B cell (primary cell): ENCODE results near the gene KIF16B. TPM values are rescaled to one million over a fixed set of nuclear protein-coding genes. Genes with fewer than 3 reads are reported as not detected.
"Not testable (repeated sequence)": the region's sequence is repeated elsewhere in the genome, so short reads cannot be mapped to it uniquely, and the experiment has no call there.

Source experiments
- ATAC-seq: fragments of 200-7000 bp; cut with Tn5 transposase; one replicate; pipeline ENCODE4 v1.10.0; 2021; ENCODE audit warnings: low read depth, mild to moderate bottlenecking, moderate number of reproducible peaks, moderate library complexity
- CTCF ChIA-PET: fragments of 350-600 bp; sonication (Branson Sonifier 250); formaldehyde crosslinking; loops from one replicate; lab custom pipeline; 2021; ENCODE audit warnings: antibody characterized with exemption, inconsistent platforms; lab: Charles Lee
- POLR2A ChIA-PET: fragments of 350-600 bp; sonication (Branson Sonifier 250); formaldehyde crosslinking; loops from one replicate; lab custom pipeline; 2021; ENCODE audit warnings: antibody characterized with exemption; lab: Charles Lee
- DNase-seq: peaks from one replicate; pipeline ENCODE4 v3.0.0; 2013
- H2AFZ ChIP-seq: 2 replicates; pipeline ENCODE4 v1.6.1; 2012; ENCODE audit warnings: mild to moderate bottlenecking, low read depth, low read length; ENCODE audit not compliant: insufficient read depth, poor library complexity, severe bottlenecking
- H3K27ac ChIP-seq, 2 donors: 1 replicate in 1 of 2; 2 replicates in 1 of 2; pipeline ENCODE4 v1.5.1; 2012 to 2013; ENCODE audit warnings: low read length in 2 of 2, mild to moderate bottlenecking in 2 of 2, moderate library complexity in 1 of 2
- H3K27me3 ChIP-seq, 4 experiments: fragments of 200-600 bp in 1 of 4; sonication (generic) in 1 of 4; replicated peaks in 1 of 4; 1 replicate in 2 of 4; 2 replicates in 2 of 4; pipeline versions ENCODE4 v1.6.1 to v1.7.0; 2013 to 2016; ENCODE audit warnings: low read length in 3 of 4, mild to moderate bottlenecking in 2 of 4, mixed read lengths in 1 of 4, moderate library complexity in 1 of 4; ENCODE audit not compliant: insufficient read depth in 4 of 4, control insufficient read depth in 3 of 4; ENCODE audit errors: control extremely low read depth in 1 of 4
- H3K36me3 ChIP-seq, 2 experiments: replicated peaks in 1 of 2; 1 replicate in 1 of 2; 2 replicates in 1 of 2; pipeline versions ENCODE4 v1.6.1 to v1.7.1; 2013; ENCODE audit warnings: low read length in 1 of 2; ENCODE audit not compliant: insufficient read depth in 2 of 2, control insufficient read depth in 1 of 2; ENCODE audit errors: control extremely low read depth in 1 of 2, extremely low read depth in 1 of 2
- H3K4me1 ChIP-seq, 2 donors: fragments of 200-600 bp in 1 of 2; sonication (generic) in 1 of 2; 1 replicate in 1 of 2; 2 replicates in 1 of 2; pipeline versions ENCODE4 v1.5.1 to v1.6.1; 2013 to 2017; ENCODE audit warnings: low read length in 2 of 2; ENCODE audit not compliant: control insufficient read depth in 2 of 2, insufficient read depth in 2 of 2
- H3K4me2 ChIP-seq: replicated peaks from 2 replicates; pipeline ENCODE3; 2012; ENCODE audit warnings: mild to moderate bottlenecking, low read depth, low read length; ENCODE audit not compliant: poor library complexity, severe bottlenecking
- H3K4me3 ChIP-seq, 5 experiments: fragments of 200-600 bp in 1 of 5; sonication (generic) in 1 of 5; 1 replicate in 3 of 5; 2 replicates in 2 of 5; pipeline versions ENCODE4 v1.5.1 to v1.7.0; 2011 to 2016; ENCODE audit warnings: low read length in 4 of 5, mild to moderate bottlenecking in 4 of 5, low read depth in 2 of 5, control low read depth in 1 of 5, moderate library complexity in 1 of 5; ENCODE audit not compliant: insufficient read depth in 1 of 5; ENCODE audit errors: control extremely low read depth in 1 of 5, extremely low read depth in 1 of 5
- H3K79me2 ChIP-seq: fragments of 200-600 bp; sonication (generic); one replicate; pipeline ENCODE4 v1.6.0; 2016; ENCODE audit warnings: low read length; ENCODE audit not compliant: control insufficient read depth, insufficient read depth
- H3K9ac ChIP-seq: fragments of 200-600 bp; sonication (generic); 2 replicates; pipeline ENCODE4 v1.6.1; 2017; ENCODE audit warnings: mild to moderate bottlenecking, low read length, moderate library complexity
- H3K9me3 ChIP-seq, 3 donors: one replicate each; pipeline versions ENCODE4 v1.6.1 to v1.7.1; 2013; ENCODE audit warnings: low read length in 2 of 3; ENCODE audit not compliant: control insufficient read depth in 2 of 3, insufficient read depth in 1 of 3; ENCODE audit errors: control extremely low read depth in 1 of 3
- H4K20me1 ChIP-seq: 2 replicates; pipeline ENCODE4 v1.6.0; 2012; ENCODE audit warnings: mild to moderate bottlenecking, low read length; ENCODE audit not compliant: insufficient read depth, control insufficient read depth, poor library complexity, severe bottlenecking
- H3K27ac Mint-ChIP-seq: one replicate; pipeline ENCODE4 v1.8.0; 2021; ENCODE audit warnings: mixed read lengths
- H3K27me3 Mint-ChIP-seq: one replicate; pipeline ENCODE4 v1.8.0; 2021; ENCODE audit warnings: mixed read lengths
- H3K4me1 Mint-ChIP-seq: one replicate; pipeline ENCODE4 v1.8.0; 2021; ENCODE audit warnings: mixed read lengths
- H3K4me3 Mint-ChIP-seq: one replicate; pipeline ENCODE4 v1.8.0; 2021; ENCODE audit warnings: mixed read lengths
- H3K9me3 Mint-ChIP-seq: one replicate; pipeline ENCODE4 v1.8.0; 2022; ENCODE audit warnings: mixed read lengths; ENCODE audit not compliant: insufficient read depth
- EZH2 ChIP-seq: IDR thresholded peaks from 2 replicates; pipeline ENCODE4 v1.6.1; 2012; ENCODE audit warnings: borderline replicate concordance, low read depth, mild to moderate bottlenecking, moderate library complexity, low read length; ENCODE audit not compliant: insufficient read depth, poor library complexity, severe bottlenecking
- WGBS: methylation state at CpG from one replicate; pipeline ENCODE4 v1.1.5; 2013; ENCODE audit warnings: missing lambda C conversion rate; ENCODE audit not compliant: insufficient coverage; 5-methylcytosine and 5-hydroxymethylcytosine counted together
- intact Hi-C: fragments of 100-400 bp; cut with micrococcal nuclease; formaldehyde crosslinking; loops from one replicate; pipeline ENCODE4 v1.10.0; 2022
- polyA plus RNA-seq: library from polyadenylated mRNA; depleted of rRNA; stranded (reverse); fragments of >200 nt; gene quantifications from 2 replicates; pipeline ENCODE4 v1.2.3, GENCODE V29; 2012
- total RNA-seq, 2 donors: library from RNA; stranded (reverse); fragments of 120-200 nt in 1 of 2; gene quantifications; 1 replicate in 1 of 2; 2 replicates in 1 of 2; pipeline versions ENCODE4 v1.2.3 to v1.2.4, GENCODE V29; 2013 to 2022
- TF ChIP-seq, protein P1 (sequence below): fragments of 200-600 bp; IDR thresholded peaks from one replicate; pipeline ENCODE4 v1.8.0; 2022; ENCODE audit warnings: antibody characterized with exemption, mild to moderate bottlenecking

Gene KIF16B
- total and polyA plus RNA-seq, 2 donors (not counting 1 experiment from before 2014, with no cell fraction given): 4.5 to 13.0 TPM

DNA sequence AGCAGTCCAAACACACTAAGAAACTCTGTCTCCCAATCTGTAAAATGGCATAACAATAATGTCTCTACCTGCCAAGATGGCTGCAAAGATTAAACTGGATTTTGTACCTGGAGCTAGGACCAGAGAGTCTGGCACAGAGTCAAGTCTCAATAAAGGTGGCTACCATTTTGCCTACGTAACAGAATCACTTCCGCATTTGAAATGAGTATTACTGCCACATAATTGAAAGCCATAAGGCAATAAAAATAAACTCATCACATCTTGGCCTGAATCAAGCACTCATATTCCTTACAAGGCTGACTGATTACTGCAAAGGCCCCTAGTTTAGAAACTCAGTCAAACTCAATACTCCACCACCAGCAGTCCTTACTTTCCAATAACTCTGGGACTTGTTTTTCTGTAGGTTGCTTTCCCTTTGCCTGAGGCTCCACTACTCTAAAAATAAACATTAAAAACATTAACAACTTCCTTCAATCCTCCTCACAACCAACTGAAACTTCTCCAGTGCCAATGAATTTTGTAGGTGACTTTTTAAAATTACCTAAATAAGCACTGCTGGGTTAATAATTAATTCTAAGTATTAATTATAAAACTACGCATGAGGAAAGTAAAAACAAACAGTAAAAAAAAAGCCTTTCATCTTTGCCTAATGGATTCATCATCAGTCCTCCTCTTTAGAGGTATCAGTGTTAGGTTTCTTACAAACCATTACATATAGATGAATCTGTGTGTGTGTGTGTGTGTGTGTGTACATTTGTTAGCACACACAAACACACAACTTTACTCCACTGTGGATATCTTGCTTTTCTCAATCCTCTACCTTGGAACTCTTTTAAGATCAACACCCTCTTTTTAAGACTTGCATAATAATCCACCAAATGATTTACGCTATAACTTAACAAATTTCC lies 3.7 kb downstream of the KIF16B start:
- WGBS: no CpG with 5 or more reads among the region's 4 CpGs
- no peaks in the 10 kb centered on the region for H3K27me3 Mint-ChIP-seq
- no peak overlapping the region for H3K9ac ChIP-seq
- H3K36me3 ChIP-seq: no peaks in the 10 kb centered on the region
- ATAC-seq: no peak
- no peak overlapping the region for H3K27ac ChIP-seq
- H4K20me1 ChIP-seq: no peaks in the 10 kb centered on the region
- CTCF ChIA-PET: no interaction called here
- H3K4me3 ChIP-seq: no peak overlapping the region
- no peak for DNase-seq
- no peak overlapping the region for H3K27ac Mint-ChIP-seq
- H2AFZ ChIP-seq: no peak overlapping the region
- POLR2A ChIA-PET: no interaction called here
- H3K4me3 Mint-ChIP-seq: no peak overlapping the region
- peaks cover 28% of the 10 kb centered on the region for H3K79me2 ChIP-seq
- intact Hi-C loops: loop anchor here (5.0 kb wide), 2 partner anchors 1252 to 1898 kb away; partner anchors contain the start of genes DZANK1 and POLR3F
- H3K9me3 ChIP-seq: no peaks in the 10 kb centered on the region
- TF ChIP-seq, protein P1, sequence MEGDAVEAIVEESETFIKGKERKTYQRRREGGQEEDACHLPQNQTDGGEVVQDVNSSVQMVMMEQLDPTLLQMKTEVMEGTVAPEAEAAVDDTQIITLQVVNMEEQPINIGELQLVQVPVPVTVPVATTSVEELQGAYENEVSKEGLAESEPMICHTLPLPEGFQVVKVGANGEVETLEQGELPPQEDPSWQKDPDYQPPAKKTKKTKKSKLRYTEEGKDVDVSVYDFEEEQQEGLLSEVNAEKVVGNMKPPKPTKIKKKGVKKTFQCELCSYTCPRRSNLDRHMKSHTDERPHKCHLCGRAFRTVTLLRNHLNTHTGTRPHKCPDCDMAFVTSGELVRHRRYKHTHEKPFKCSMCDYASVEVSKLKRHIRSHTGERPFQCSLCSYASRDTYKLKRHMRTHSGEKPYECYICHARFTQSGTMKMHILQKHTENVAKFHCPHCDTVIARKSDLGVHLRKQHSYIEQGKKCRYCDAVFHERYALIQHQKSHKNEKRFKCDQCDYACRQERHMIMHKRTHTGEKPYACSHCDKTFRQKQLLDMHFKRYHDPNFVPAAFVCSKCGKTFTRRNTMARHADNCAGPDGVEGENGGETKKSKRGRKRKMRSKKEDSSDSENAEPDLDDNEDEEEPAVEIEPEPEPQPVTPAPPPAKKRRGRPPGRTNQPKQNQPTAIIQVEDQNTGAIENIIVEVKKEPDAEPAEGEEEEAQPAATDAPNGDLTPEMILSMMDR: no peak
- no peak for TF ChIP-seq EZH2
- H3K4me2 ChIP-seq: no peak overlapping the region
- H3K27me3 ChIP-seq: no peaks in the 10 kb centered on the region
- H3K4me1 Mint-ChIP-seq: peaks cover 31% of the 10 kb centered on the region
- peaks cover 3% of the 10 kb centered on the region for H3K9me3 Mint-ChIP-seq
- peaks cover 15 to 17% of the 10 kb centered on the region in 2 donors for H3K4me1 ChIP-seq

DNA sequence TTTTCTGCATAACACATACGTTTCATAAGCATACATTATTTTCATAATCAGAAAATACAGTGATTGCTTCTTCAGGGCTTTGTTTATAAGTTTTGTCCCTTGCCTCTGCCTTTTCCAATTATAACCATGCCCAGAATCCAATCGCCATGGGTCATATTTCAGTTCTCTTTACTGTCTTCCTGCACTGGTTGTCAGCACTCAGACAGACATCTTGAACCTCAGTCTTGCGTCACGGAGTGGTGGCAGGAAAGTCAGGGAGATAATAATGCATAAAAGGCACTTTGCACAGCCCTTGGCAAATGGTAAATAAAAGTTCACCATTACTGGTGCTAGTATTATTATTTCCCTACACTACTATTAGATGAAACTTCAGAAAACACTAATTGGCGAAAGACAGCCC lies 7.2 kb downstream of the KIF16B start:
- H3K27me3 Mint-ChIP-seq: no peaks in the 10 kb centered on the region
- peaks cover 8% of the 10 kb centered on the region for H3K4me1 Mint-ChIP-seq
- H3K4me2 ChIP-seq: no peak overlapping the region
- no peak overlapping the region for H2AFZ ChIP-seq
- ATAC-seq (no peak), DNase-seq (no peak)
- H3K4me1 ChIP-seq: no peaks in the 10 kb centered on the region
- WGBS: 90% methylated on average over 2 of the region's 5 CpGs
- no peaks in the 10 kb centered on the region for H3K9me3 ChIP-seq
- H3K36me3 ChIP-seq: no peaks in the 10 kb centered on the region
- H3K27ac Mint-ChIP-seq: no peak overlapping the region
- H3K27me3 ChIP-seq: no peaks in the 10 kb centered on the region
- peaks cover 11% of the 10 kb centered on the region for H3K79me2 ChIP-seq
- CTCF ChIA-PET: no interaction called here
- no peaks in the 10 kb centered on the region for H4K20me1 ChIP-seq
- H3K4me3 ChIP-seq: no peak overlapping the region
- H3K27ac ChIP-seq: no peak overlapping the region
- H3K9ac ChIP-seq: no peak overlapping the region
- TF ChIP-seq, protein P1: no peak
- TF ChIP-seq EZH2: no peak
- POLR2A ChIA-PET: no interaction called here
- no peak overlapping the region for H3K4me3 Mint-ChIP-seq
- peaks cover 3% of the 10 kb centered on the region for H3K9me3 Mint-ChIP-seq
- intact Hi-C loops: no loop called here

DNA sequence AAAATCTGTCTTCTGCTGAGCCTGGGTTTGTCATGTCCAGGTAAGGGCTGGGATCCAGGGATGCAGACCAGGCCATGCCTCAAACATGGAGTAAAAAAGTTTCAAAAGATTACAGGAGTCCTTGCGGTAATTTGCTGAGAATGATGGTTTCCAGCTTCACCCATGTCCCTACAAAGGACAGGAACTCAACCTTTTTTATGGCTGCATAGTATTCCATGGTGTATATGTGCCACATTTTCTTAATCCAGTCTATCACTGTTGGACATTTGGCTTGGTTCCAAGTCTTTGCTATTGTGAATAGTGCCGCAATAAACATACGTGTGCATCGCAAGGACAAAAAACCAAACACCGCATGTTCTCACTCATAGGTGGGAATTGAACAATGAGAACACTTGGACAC lies 9.2 kb downstream of the KIF16B start:
- H3K79me2 ChIP-seq: peaks cover 20% of the 10 kb centered on the region
- H3K9ac ChIP-seq, H2AFZ ChIP-seq, H3K4me3 Mint-ChIP-seq, H3K4me2 ChIP-seq, H3K4me1 ChIP-seq, H3K9me3 ChIP-seq, H3K27me3 ChIP-seq, POLR2A ChIA-PET, ATAC-seq, intact Hi-C loops, CTCF ChIA-PET, H3K4me1 Mint-ChIP-seq, H3K27ac Mint-ChIP-seq, H3K4me3 ChIP-seq, H4K20me1 ChIP-seq, H3K36me3 ChIP-seq, H3K9me3 Mint-ChIP-seq, H3K27ac ChIP-seq, DNase-seq, H3K27me3 Mint-ChIP-seq: not testable (repeated sequence)
- WGBS: 100% methylated on average over 1 of the region's 5 CpGs
